ENCODE results near the gene RAPGEF1. TPM values are rescaled to one million over a fixed set of nuclear protein-coding genes. Genes with fewer than 3 reads are reported as not detected.
A peak's percentile ranks its signal among the peaks of the same experiment; 100 is the strongest.

RAPGEF1 gene
- total and polyA plus RNA-seq, 11 donors: 50.6 to 161 (median 115) TPM

DNA sequence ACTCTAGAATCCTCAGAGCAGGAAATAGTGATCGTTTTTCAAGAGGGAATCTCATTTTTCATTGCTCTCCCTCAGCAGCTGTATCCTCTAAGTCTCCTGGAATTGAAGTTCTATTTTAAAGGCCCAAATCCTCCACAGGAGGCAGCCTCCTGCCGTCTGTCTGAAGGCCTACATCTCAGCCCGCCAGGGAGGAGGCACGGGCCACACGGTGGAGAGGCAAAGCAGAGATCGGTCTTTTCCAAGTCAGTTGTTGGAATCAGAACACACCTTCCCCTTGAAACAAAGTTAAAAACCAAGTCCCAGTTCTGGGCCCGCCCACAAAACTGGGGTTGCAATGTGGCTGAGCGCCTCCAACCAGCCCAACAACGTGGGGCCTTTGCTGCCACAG lies 68.7 kb downstream of the RAPGEF1 start:
- peaks cover 24 to 100% (median 96%) of the 10 kb centered on the region in 12 donors for H3K4me1 ChIP-seq

DNA sequence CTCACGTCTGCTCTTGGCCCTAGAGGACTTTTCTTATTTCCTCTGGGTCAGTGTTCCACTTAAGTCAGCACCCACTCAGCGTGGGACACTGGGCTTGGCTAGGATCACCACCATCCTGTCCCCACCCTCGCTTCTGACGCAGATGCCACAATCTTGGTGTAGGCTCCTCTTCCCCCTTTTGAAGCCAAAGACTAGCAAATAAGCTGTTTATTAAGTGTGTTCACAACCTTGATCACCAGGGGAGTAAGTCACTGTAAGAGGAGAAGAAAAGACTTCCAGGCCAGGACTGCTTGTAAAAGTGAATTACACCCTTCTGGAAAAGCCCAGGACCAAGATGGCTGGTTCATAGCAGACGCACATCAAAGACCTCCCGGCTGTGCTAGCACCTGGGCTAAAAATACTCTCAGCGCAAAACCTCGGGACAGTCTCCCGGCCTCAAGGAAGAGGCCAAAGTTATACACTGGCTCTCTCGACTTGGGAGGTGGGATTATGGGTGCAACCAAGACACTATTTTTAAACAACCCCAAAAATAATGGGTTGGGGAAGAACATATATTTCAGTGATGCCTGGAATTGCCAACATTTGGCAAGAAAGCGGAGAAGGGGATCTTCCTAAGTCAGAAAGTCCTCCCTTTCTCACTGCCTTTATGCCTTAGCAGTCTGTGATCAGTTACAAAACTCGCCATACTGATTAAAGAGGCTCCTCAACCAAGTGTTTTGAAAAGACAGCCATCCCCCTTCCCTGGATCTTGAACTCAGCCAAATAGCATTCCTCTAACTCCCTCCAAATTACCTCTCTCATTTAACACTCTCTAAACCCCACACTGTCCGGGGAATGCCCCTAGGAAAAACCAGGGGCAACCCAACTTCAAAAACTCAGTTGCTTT lies 69.4 kb downstream of the RAPGEF1 start:
- 45 to 57% (median 57%) methylated on average over 13 of the region's 13 CpGs for WGBS, 4 donors
- DNase-seq (peak in 4 of 5 donors; percentile 75 to 85 (median 80)), ATAC-seq (peak; percentile 45 to 82 (median 75))
- Histone ChIP-seq H3K36me3 (no peaks in the 10 kb centered on the region), H3K4me1 (peaks cover 19 to 100% (median 92%) of the 10 kb centered on the region in 12 donors), H3K27ac (peak overlapping the region; percentile 51 to 94 (median 86)), H3K4me3 (no peak overlapping the region), H3K27me3 (no peaks in the 10 kb centered on the region), H3K9me3 (no peaks in the 10 kb centered on the region)
- TF ChIP-seq POLR2A (IDR thresholded peaks at IDR 0.05): no peak
- TF ChIP-seq, protein P1, sequence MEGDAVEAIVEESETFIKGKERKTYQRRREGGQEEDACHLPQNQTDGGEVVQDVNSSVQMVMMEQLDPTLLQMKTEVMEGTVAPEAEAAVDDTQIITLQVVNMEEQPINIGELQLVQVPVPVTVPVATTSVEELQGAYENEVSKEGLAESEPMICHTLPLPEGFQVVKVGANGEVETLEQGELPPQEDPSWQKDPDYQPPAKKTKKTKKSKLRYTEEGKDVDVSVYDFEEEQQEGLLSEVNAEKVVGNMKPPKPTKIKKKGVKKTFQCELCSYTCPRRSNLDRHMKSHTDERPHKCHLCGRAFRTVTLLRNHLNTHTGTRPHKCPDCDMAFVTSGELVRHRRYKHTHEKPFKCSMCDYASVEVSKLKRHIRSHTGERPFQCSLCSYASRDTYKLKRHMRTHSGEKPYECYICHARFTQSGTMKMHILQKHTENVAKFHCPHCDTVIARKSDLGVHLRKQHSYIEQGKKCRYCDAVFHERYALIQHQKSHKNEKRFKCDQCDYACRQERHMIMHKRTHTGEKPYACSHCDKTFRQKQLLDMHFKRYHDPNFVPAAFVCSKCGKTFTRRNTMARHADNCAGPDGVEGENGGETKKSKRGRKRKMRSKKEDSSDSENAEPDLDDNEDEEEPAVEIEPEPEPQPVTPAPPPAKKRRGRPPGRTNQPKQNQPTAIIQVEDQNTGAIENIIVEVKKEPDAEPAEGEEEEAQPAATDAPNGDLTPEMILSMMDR (IDR thresholded peaks at IDR 0.05): peak in 1 of 12 donors; percentile 13
- intact Hi-C loops (cut with DNase I): loop anchor here in 8 of 10 donors (5.0 to 10.0 kb wide), 4 partner anchors 37 to 67 kb away; no protein-coding TSS in a partner anchor

More for the DNA sequence above, 68.7 kb downstream of the RAPGEF1 start:
- no peak for TF ChIP-seq POLR2A (IDR thresholded peaks at IDR 0.05)
- TF ChIP-seq, protein P1 (IDR thresholded peaks at IDR 0.05): no peak
- 70 to 81% (median 79%) methylated on average over 9 of the region's 9 CpGs for WGBS, 4 donors
- H3K9me3 ChIP-seq: no peaks in the 10 kb centered on the region
- DNase-seq (no peak), ATAC-seq (no peak)
- H3K27ac ChIP-seq: peak overlapping the region; percentile 51 to 94 (median 86)
- no peaks in the 10 kb centered on the region for H3K36me3 ChIP-seq
- no peak overlapping the region for H3K4me3 ChIP-seq
- intact Hi-C loops (cut with DNase I): loop anchor here in 8 of 10 donors (5.0 to 10.0 kb wide), 4 partner anchors 36 to 66 kb away; no protein-coding TSS in a partner anchor
- H3K27me3 ChIP-seq: no peaks in the 10 kb centered on the region

DNA sequence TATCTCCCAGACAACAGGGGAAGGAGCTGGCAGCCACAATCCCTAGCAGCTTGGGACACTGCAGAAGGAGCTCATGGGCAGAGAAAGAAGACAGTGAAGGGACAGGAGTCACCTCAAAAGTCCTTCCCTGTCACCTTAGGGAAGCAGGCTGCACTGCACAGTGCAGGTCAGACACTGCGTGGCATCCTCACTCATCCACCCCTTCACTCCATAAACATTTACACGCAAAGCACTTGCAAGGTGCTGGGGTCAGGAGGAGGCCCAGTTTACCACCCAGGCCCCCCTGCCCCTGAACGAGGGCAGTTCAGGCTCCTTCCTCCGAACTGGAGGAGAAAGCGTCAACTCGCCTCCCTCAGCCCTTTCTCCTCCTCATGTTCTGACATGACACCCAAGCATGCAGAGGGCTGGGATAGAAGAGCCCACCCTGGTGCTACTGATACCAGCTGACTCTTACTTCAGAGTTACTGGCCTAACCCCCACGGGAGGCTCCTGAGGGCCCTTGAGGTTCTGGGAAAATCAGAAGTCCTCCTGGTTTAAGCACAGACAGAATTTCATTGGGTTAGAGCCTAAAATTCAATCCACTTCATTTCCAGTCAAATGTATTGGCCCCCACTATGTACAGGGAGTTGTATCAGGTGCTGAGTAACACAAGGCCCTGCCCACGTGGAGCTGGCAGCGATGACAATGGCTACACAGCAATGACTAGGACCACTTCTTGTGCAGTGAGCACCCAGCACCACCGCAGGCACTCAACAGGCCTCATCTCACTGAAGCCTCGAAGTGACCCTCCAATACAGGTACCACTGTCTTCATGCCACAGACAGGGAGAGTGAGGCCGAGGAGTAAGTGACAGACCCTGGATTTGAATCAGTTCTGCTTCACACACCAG lies 70.4 kb downstream of the RAPGEF1 start:
- Histone ChIP-seq H3K27ac (peak overlapping the region; percentile 51 to 94 (median 86)), H3K4me3 (peak overlapping the region in 1 of 12 donors; percentile 7), H3K4me1 (peaks cover 19 to 96% (median 83%) of the 10 kb centered on the region in 12 donors), H3K9me3 (no peaks in the 10 kb centered on the region), H3K27me3 (no peaks in the 10 kb centered on the region), H3K36me3 (no peaks in the 10 kb centered on the region)
- no peak for DNase-seq
- peak in 1 of 4 donors; percentile 1 for ATAC-seq
- TF ChIP-seq, protein P1 (IDR thresholded peaks at IDR 0.05): no peak
- TF ChIP-seq POLR2A (IDR thresholded peaks at IDR 0.05): no peak
- WGBS, 4 donors: 69 to 76% (median 71%) methylated on average over 11 to 12 of the region's 12 CpGs
- intact Hi-C loops (cut with DNase I): loop anchor here in 9 of 10 donors (5.0 to 10.0 kb wide), 7 partner anchors 38 to 68 kb away; no protein-coding TSS in a partner anchor
